ENCODE measurements around the gene PNPLA5.

The PNPLA5 gene

GRCh38 chr22:43833286-43834240, 58.2 kb downstream of the PNPLA5 start:
- no peak overlapping the region for H3K4me2 ChIP-seq (ENCODE audit: low read depth, low read length, poor library complexity, severe bottlenecking)
- no peaks in the 10 kb centered on the region for H4K20me1 ChIP-seq (ENCODE audit: low read depth, low read length)
- H3K27ac ChIP-seq (ENCODE audit: low read depth, low read length): no peak overlapping the region
- no peaks in the 10 kb centered on the region for H3K79me2 ChIP-seq (ENCODE audit: insufficient read depth, low read length)
- TF ChIP-seq EZH2phosphoT487 (conservative IDR thresholded peaks at IDR 0.05; ENCODE audit: low read length) (no peak), CTCF (IDR thresholded peaks at IDR 0.05; ENCODE audit: insufficient read depth, low read length, poor library complexity, severe bottlenecking) (no peak)
- no peaks in the 10 kb centered on the region for H3K36me3 ChIP-seq (ENCODE audit: low read length)
- no peaks in the 10 kb centered on the region for H3K27me3 ChIP-seq (ENCODE audit: low read length)
- no peak overlapping the region for H3K9ac ChIP-seq (ENCODE audit: low read length)
- H3K9me2 ChIP-seq (replicated peaks; ENCODE audit: insufficient read depth, low read length): no peaks in the 10 kb centered on the region
- H2AFZ ChIP-seq (ENCODE audit: low read depth, low read length, severe bottlenecking): no peak overlapping the region
- no peak overlapping the region for H3K4me3 ChIP-seq (ENCODE audit: insufficient read depth, low read length, poor library complexity, severe bottlenecking)
- no peaks in the 10 kb centered on the region for H3K9me3 ChIP-seq (ENCODE audit: insufficient read depth, low read length)
- H3F3A ChIP-seq (ENCODE audit: insufficient read depth): no peaks in the 10 kb centered on the region

- H3K9me2 ChIP-seq (replicated peaks; ENCODE audit: insufficient read depth, low read length): no peaks in the 10 kb centered on the region
- no peaks in the 10 kb centered on the region for H3K9me3 ChIP-seq (ENCODE audit: insufficient read depth, low read length)
- no peaks in the 10 kb centered on the region for H3K36me3 ChIP-seq (ENCODE audit: low read length)
- H3K27me3 ChIP-seq (ENCODE audit: low read length): no peaks in the 10 kb centered on the region
- no peak overlapping the region for H2AFZ ChIP-seq (ENCODE audit: low read depth, low read length, severe bottlenecking)
- no peaks in the 10 kb centered on the region for H3K79me2 ChIP-seq (ENCODE audit: insufficient read depth, low read length)
- TF ChIP-seq EZH2phosphoT487 (conservative IDR thresholded peaks at IDR 0.05; ENCODE audit: low read length) (no peak), CTCF (IDR thresholded peaks at IDR 0.05; ENCODE audit: insufficient read depth, low read length, poor library complexity, severe bottlenecking) (no peak)
- no peak overlapping the region for H3K27ac ChIP-seq (ENCODE audit: low read depth, low read length)
- H3F3A ChIP-seq (ENCODE audit: insufficient read depth): no peaks in the 10 kb centered on the region
- no peaks in the 10 kb centered on the region for H4K20me1 ChIP-seq (ENCODE audit: low read depth, low read length)
- no peak overlapping the region for H3K4me3 ChIP-seq (ENCODE audit: insufficient read depth, low read length, poor library complexity, severe bottlenecking)
- H3K9ac ChIP-seq (ENCODE audit: low read length): no peak overlapping the region
- H3K4me2 ChIP-seq (ENCODE audit: low read depth, low read length, poor library complexity, severe bottlenecking): no peak overlapping the region
Observed at GRCh38 chr22:43832393-43833265, 59.2 kb downstream of the PNPLA5 start.

GRCh38 chr22:43831561-43832392, 60.0 kb downstream of the PNPLA5 start:
- H3K9me3 ChIP-seq (ENCODE audit: insufficient read depth, low read length): no peaks in the 10 kb centered on the region
- no peak overlapping the region for H3K4me3 ChIP-seq (ENCODE audit: insufficient read depth, low read length, poor library complexity, severe bottlenecking)
- H2AFZ ChIP-seq (ENCODE audit: low read depth, low read length, severe bottlenecking): no peak overlapping the region
- TF ChIP-seq CTCF (IDR thresholded peaks at IDR 0.05; ENCODE audit: insufficient read depth, low read length, poor library complexity, severe bottlenecking): no peak
- no peak for TF ChIP-seq EZH2phosphoT487 (conservative IDR thresholded peaks at IDR 0.05; ENCODE audit: low read length)
- H3F3A ChIP-seq (ENCODE audit: insufficient read depth): no peaks in the 10 kb centered on the region
- no peak overlapping the region for H3K27ac ChIP-seq (ENCODE audit: low read depth, low read length)
- H3K27me3 ChIP-seq (ENCODE audit: low read length): no peaks in the 10 kb centered on the region
- H3K9me2 ChIP-seq (replicated peaks; ENCODE audit: insufficient read depth, low read length): no peaks in the 10 kb centered on the region
- H3K9ac ChIP-seq (ENCODE audit: low read length): no peak overlapping the region
- H4K20me1 ChIP-seq (ENCODE audit: low read depth, low read length): no peaks in the 10 kb centered on the region
- no peaks in the 10 kb centered on the region for H3K36me3 ChIP-seq (ENCODE audit: low read length)
- H3K79me2 ChIP-seq (ENCODE audit: insufficient read depth, low read length): no peaks in the 10 kb centered on the region
- no peak overlapping the region for H3K4me2 ChIP-seq (ENCODE audit: low read depth, low read length, poor library complexity, severe bottlenecking)
